Esophagus squamous epithelium (tissue), 5 donors: ENCODE results near the gene IGF2BP1. TPM values are rescaled to one million over a fixed set of nuclear protein-coding genes. Genes with fewer than 3 reads are reported as not detected.

Experiments
- DNase-seq: peaks from one replicate; lab custom pipeline; 2025; lab: John Stamatoyannopoulos, UW
- H3K27ac ChIP-seq, 4 donors: fragments of 200-600 bp; sonication (generic); one replicate each; pipeline ENCODE4 v1.5.1; 2016 to 2019; ENCODE audit warnings: mild to moderate bottlenecking in 1 of 4
- H3K27me3 ChIP-seq, 4 donors: fragments of 200-600 bp; sonication (generic); 1 replicate in 3 of 4; 2 replicates in 1 of 4; pipeline versions ENCODE4 v1.5.1 to v1.6.0; 2017 to 2021; ENCODE audit warnings: antibody characterized with exemption in 1 of 4
- H3K36me3 ChIP-seq, 3 donors: fragments of 200-600 bp; sonication (generic); one replicate each; pipeline ENCODE4 v1.5.1; 2016 to 2019
- H3K4me1 ChIP-seq, 3 donors: fragments of 200-600 bp; sonication (generic); one replicate each; pipeline ENCODE4 v1.5.1; 2017 to 2019
- H3K4me3 ChIP-seq, 4 donors: fragments of 200-600 bp; sonication (generic); 1 replicate in 3 of 4; 2 replicates in 1 of 4; pipeline ENCODE4 v1.5.1; 2016 to 2019; ENCODE audit warnings: mild to moderate bottlenecking in 2 of 4, moderate library complexity in 1 of 4
- H3K9me3 ChIP-seq, 3 donors: fragments of 200-600 bp; sonication (generic); one replicate each; pipeline ENCODE4 v1.5.1; 2016 to 2019
- CTCF ChIP-seq, 6 experiments: fragments of 450-650 bp in 4 of 6; fragments of 200-600 bp in 2 of 6; sonication (generic) in 2 of 6; IDR thresholded peaks; one replicate each; pipeline ENCODE4 v1.5.1; 2016 to 2019; ENCODE audit warnings: antibody characterized with exemption in 6 of 6, mild to moderate bottlenecking in 4 of 6, moderate library complexity in 4 of 6
- POLR2A ChIP-seq, 4 donors: fragments of 450-650 bp; IDR thresholded peaks; one replicate each; pipeline ENCODE4 v1.6.1; 2017; ENCODE audit warnings: antibody characterized with exemption in 4 of 4, mild to moderate bottlenecking in 4 of 4, moderate library complexity in 3 of 4
- WGBS, 2 donors: methylation state at CpG; one replicate each; pipeline ENCODE4 v1.1.5; 2018; 5-methylcytosine and 5-hydroxymethylcytosine counted together
- intact Hi-C: fragments of 100-400 bp; cut with DNase I; formaldehyde crosslinking; loops from one replicate; pipeline ENCODE4 v1.15.0; 2022
- total RNA-seq, 4 donors: library from RNA; depleted of rRNA; stranded (reverse); fragments of >200 nt; gene quantifications; one replicate each; pipeline ENCODE4 v1.1.0, GENCODE V29; 2016
- donor health status: DM: yes; HTN: yes; CAD: no.

IGF2BP1 gene
- total RNA-seq, 4 donors from 2014 or later = not detected

GRCh38 chr17:49045376-49045775, 48.2 kb downstream of the IGF2BP1 start:
- intact Hi-C loops = loop anchor here (10.0 kb wide), 1 partner anchor 371 kb away; no protein-coding TSS in a partner anchor
- WGBS, 2 donors = 64 to 100% methylated on average over 1 of the region's 2 CpGs
- peaks cover 0 to 91% (median 0%) of the 10 kb centered on the region in 4 donors for H3K27me3 ChIP-seq
- H3K9me3 ChIP-seq = no peaks in the 10 kb centered on the region
- no peak overlapping the region for H3K27ac ChIP-seq
- DNase-seq = no peak
- H3K4me1 ChIP-seq = no peaks in the 10 kb centered on the region
- H3K4me3 ChIP-seq = no peak overlapping the region
- H3K36me3 ChIP-seq = no peaks in the 10 kb centered on the region
- TF ChIP-seq CTCF (IDR thresholded peaks at IDR 0.05) = no peak
- TF ChIP-seq POLR2A (IDR thresholded peaks at IDR 0.05) = no peak

GRCh38 chr17:49046912-49047311, 49.7 kb downstream of the IGF2BP1 start:
- no peak overlapping the region for H3K4me3 ChIP-seq
- no peaks in the 10 kb centered on the region for H3K9me3 ChIP-seq
- intact Hi-C loops = loop anchor here (10.0 kb wide), 1 partner anchor 372 kb away; no protein-coding TSS in a partner anchor
- TF ChIP-seq POLR2A (IDR thresholded peaks at IDR 0.05) = no peak
- no peak for TF ChIP-seq CTCF (IDR thresholded peaks at IDR 0.05)
- H3K27ac ChIP-seq = no peak overlapping the region
- no peaks in the 10 kb centered on the region for H3K4me1 ChIP-seq
- peaks cover 0 to 81% (median 0%) of the 10 kb centered on the region in 4 donors for H3K27me3 ChIP-seq
- no peak for DNase-seq
- no peaks in the 10 kb centered on the region for H3K36me3 ChIP-seq

- Histone ChIP-seq H3K4me1 (no peaks in the 10 kb centered on the region), H3K27ac (no peak overlapping the region), H3K9me3 (no peaks in the 10 kb centered on the region), H3K4me3 (no peak overlapping the region), H3K27me3 (peaks cover 0 to 81% (median 0%) of the 10 kb centered on the region in 4 donors), H3K36me3 (no peaks in the 10 kb centered on the region)
- 70 to 75% methylated on average over 2 to 9 of the region's 11 CpGs for WGBS, 2 donors
- no peak for DNase-seq
- intact Hi-C loops = loop anchor here (10.0 kb wide), 1 partner anchor 374 kb away; no protein-coding TSS in a partner anchor
- TF ChIP-seq CTCF (IDR thresholded peaks at IDR 0.05) (no peak), POLR2A (IDR thresholded peaks at IDR 0.05) (no peak)
These were observed 52.1 kb downstream of the IGF2BP1 start for GRCh38 chr17:49049265-49049664.

GRCh38 chr17:49050611-49051010, 53.4 kb downstream of the IGF2BP1 start:
- H3K4me1 ChIP-seq = no peaks in the 10 kb centered on the region
- peaks cover 0 to 74% (median 0%) of the 10 kb centered on the region in 4 donors for H3K27me3 ChIP-seq
- intact Hi-C loops = no loop called here
- no peak overlapping the region for H3K27ac ChIP-seq
- H3K4me3 ChIP-seq = no peak overlapping the region
- no peaks in the 10 kb centered on the region for H3K36me3 ChIP-seq
- TF ChIP-seq CTCF (IDR thresholded peaks at IDR 0.05) (no peak), POLR2A (IDR thresholded peaks at IDR 0.05) (no peak)
- DNase-seq = no peak
- 83 to 86% methylated on average over 2 of the region's 2 CpGs for WGBS, 2 donors
- no peaks in the 10 kb centered on the region for H3K9me3 ChIP-seq

- intact Hi-C loops = no loop called here
- no peak for TF ChIP-seq CTCF (IDR thresholded peaks at IDR 0.05)
- TF ChIP-seq POLR2A (IDR thresholded peaks at IDR 0.05) = no peak
- H3K9me3 ChIP-seq = no peaks in the 10 kb centered on the region
- no peaks in the 10 kb centered on the region for H3K36me3 ChIP-seq
- peaks cover 0 to 67% (median 0%) of the 10 kb centered on the region in 4 donors for H3K27me3 ChIP-seq
- WGBS, 2 donors = 75 to 100% methylated on average over 1 of the region's 1 CpG
- no peak for DNase-seq
- no peaks in the 10 kb centered on the region for H3K4me1 ChIP-seq
- no peak overlapping the region for H3K27ac ChIP-seq
- no peak overlapping the region for H3K4me3 ChIP-seq
These were observed 54.1 kb downstream of the IGF2BP1 start for GRCh38 chr17:49051269-49051668.
